HCT116 (cell line): Measurements from ENCODE around the gene ADCY2. TPM values are rescaled to one million over a fixed set of nuclear protein-coding genes. Genes with fewer than 3 reads are reported as not detected.

Experiments
- ATAC-seq: fragments of 200-7000 bp; cut with Tn5 transposase; 2 replicates; pipeline ENCODE4 v1.9.1; 2020; ENCODE audit warnings: mild to moderate bottlenecking, moderate library complexity
- BruUV-seq: library from RNA; stranded (reverse); fragments of 400-500 nt; replicated peaks from 2 replicates; lab custom pipeline; 2021; lab: Mats Ljungman, UMichigan
- CTCF ChIA-PET: fragments of 300-600 bp; sonication (Branson Sonifier 250); formaldehyde crosslinking; loops from one replicate; lab custom pipeline; 2021; ENCODE audit warnings: antibody characterized with exemption; lab: Charles Lee
- POLR2A ChIA-PET: fragments of 300-600, 350-600 bp; sonication (Branson Sonifier 250); formaldehyde crosslinking; loops from one replicate; lab custom pipeline; 2021; ENCODE audit warnings: antibody characterized with exemption; lab: Charles Lee
- RAD21 ChIA-PET, 2 experiments: fragments of 300-600 bp; sonication (Branson Sonifier 250); formaldehyde crosslinking; loops; one replicate each; lab custom pipeline; 2023; ENCODE audit warnings: low total read pairs in 2 of 2; ENCODE audit not compliant: uncharacterized antibody in 2 of 2, unreplicated experiment in 2 of 2, low non-redundant PET in 1 of 2; lab: Charles Lee
- DNase-seq: peaks from one replicate; pipeline ENCODE4 v3.0.0-alpha.2; 2010; ENCODE audit warnings: low read depth, low spot score
- H2AFZ ChIP-seq: fragments of 200-600 bp; shearing (Covaris generic), sonication (generic); 2 replicates; pipeline ENCODE4 v1.6.1; 2017; ENCODE audit warnings: low read depth, mixed run types, mixed read lengths, antibody characterized with exemption, low read length; ENCODE audit not compliant: poor library complexity, severe bottlenecking
- H3K27ac ChIP-seq: 2 replicates; pipeline ENCODE4 v1.5.1; 2012; ENCODE audit warnings: low read depth, low read length
- H3K27me3 ChIP-seq: fragments of 200-600 bp; sonication (generic); 2 replicates; pipeline ENCODE4 v1.6.1; 2016; ENCODE audit warnings: mixed run types, low read length, mixed read lengths; ENCODE audit not compliant: insufficient read depth
- H3K36me3 ChIP-seq, 2 experiments: fragments of 200-500 bp in 1 of 2; fragments of 200-600 bp in 1 of 2; sonication (Bioruptor generic) in 1 of 2; sonication (generic) in 1 of 2; 2 replicates each; pipeline versions ENCODE4 v1.5.1 to v1.6.1; 2014 to 2016; ENCODE audit warnings: low read length in 2 of 2, inconsistent platforms in 1 of 2, mixed read lengths in 1 of 2, mixed run types in 1 of 2; ENCODE audit not compliant: insufficient read depth in 2 of 2, control insufficient read depth in 1 of 2
- H3K4me1 ChIP-seq, 2 experiments: fragments of 200-600 bp in 1 of 2; sonication (generic) in 1 of 2; 2 replicates each; pipeline versions ENCODE4 v1.5.1 to v1.6.1; 2012 to 2017; ENCODE audit warnings: low read length in 2 of 2, inconsistent platforms in 1 of 2, mild to moderate bottlenecking in 1 of 2, mixed read lengths in 1 of 2, mixed run types in 1 of 2, moderate library complexity in 1 of 2; ENCODE audit not compliant: insufficient read depth in 2 of 2, control insufficient read depth in 1 of 2
- H3K4me2 ChIP-seq: fragments of 200-600 bp; sonication (generic); 2 replicates; pipeline ENCODE4 v1.6.1; 2017; ENCODE audit warnings: mixed run types, low read length, mixed read lengths
- H3K4me3 ChIP-seq, 2 experiments: fragments of 200-600 bp in 1 of 2; sonication (generic) in 1 of 2; replicated peaks in 1 of 2; 2 replicates each; pipeline ENCODE4 v1.5.1; 2011 to 2016; ENCODE audit warnings: low read length in 2 of 2, control low read depth in 1 of 2, low read depth in 1 of 2, mild to moderate bottlenecking in 1 of 2, mixed read lengths in 1 of 2, mixed run types in 1 of 2
- H3K79me2 ChIP-seq: fragments of 200-600 bp; sonication (generic); 2 replicates; pipeline ENCODE4 v1.6.1; 2017; ENCODE audit warnings: mild to moderate bottlenecking, mixed run types, low read length, moderate library complexity, mixed read lengths; ENCODE audit not compliant: insufficient read depth
- H3K9ac ChIP-seq: fragments of 200-600 bp; sonication (generic); 2 replicates; pipeline ENCODE4 v1.6.1; 2016; ENCODE audit warnings: low read length, mixed read lengths
- H3K9me2 ChIP-seq: fragments of 200-600 bp; sonication (generic), shearing (Covaris generic); 2 replicates; pipeline ENCODE4 v1.6.1; 2017; ENCODE audit warnings: mixed run types, mild to moderate bottlenecking, moderate library complexity; ENCODE audit not compliant: insufficient read depth
- H3K9me3 ChIP-seq, 2 experiments: fragments of 200-500 bp in 1 of 2; fragments of 200-600 bp in 1 of 2; sonication (Bioruptor generic) in 1 of 2; sonication (generic) in 1 of 2; 2 replicates each; pipeline ENCODE4 v1.6.1; 2014 to 2017; ENCODE audit warnings: low read length in 2 of 2, mixed read lengths in 2 of 2, inconsistent platforms in 1 of 2, low read depth in 1 of 2, mild to moderate bottlenecking in 1 of 2, mixed run types in 1 of 2, moderate library complexity in 1 of 2; ENCODE audit not compliant: control insufficient read depth in 1 of 2, insufficient read depth in 1 of 2
- H4K20me1 ChIP-seq: fragments of 200-600 bp; sonication (generic), shearing (Covaris generic); 2 replicates; pipeline ENCODE4 v1.6.1; 2017; ENCODE audit warnings: mixed run types, mild to moderate bottlenecking, moderate library complexity; ENCODE audit not compliant: insufficient read depth
- FOSL1 ChIP-seq: IDR thresholded peaks from 2 replicates; pipeline ENCODE4 v1.6.1; 2012; ENCODE audit warnings: low read depth
- YY1 ChIP-seq: IDR thresholded peaks from 2 replicates; pipeline ENCODE4 v1.6.1; 2011; ENCODE audit warnings: low read length, low read depth, moderate library complexity, mild to moderate bottlenecking; ENCODE audit not compliant: insufficient replicate concordance; ENCODE audit errors: extremely low read depth
- intact Hi-C: fragments of 100-400 bp; cut with micrococcal nuclease; formaldehyde crosslinking; loops from 2 replicates; pipeline ENCODE4 v1.10.0; 2022
- total RNA-seq: library from RNA; stranded (reverse); gene quantifications from one replicate; pipeline ENCODE4 v1.2.1, GENCODE V29; 2021; ENCODE audit not compliant: unreplicated experiment
- TF ChIP-seq, protein P1 (sequence below): IDR thresholded peaks from 2 replicates; pipeline ENCODE4 v1.6.1; 2012; ENCODE audit warnings: low read depth
- TF ChIP-seq, protein P2 (sequence below), 3 experiments: fragments of 200-600 bp in 1 of 3; sonication (generic) in 1 of 3; IDR thresholded peaks in 2 of 3; conservative IDR thresholded peaks in 1 of 3; 2 replicates each; pipeline ENCODE4 v1.5.1; 2012 to 2017; ENCODE audit warnings: low read depth in 2 of 3, low read length in 2 of 3, antibody characterized with exemption in 1 of 3, borderline replicate concordance in 1 of 3, control low read depth in 1 of 3, mild to moderate bottlenecking in 1 of 3, mixed read lengths in 1 of 3, mixed run types in 1 of 3, moderate library complexity in 1 of 3; ENCODE audit not compliant: insufficient read depth in 1 of 3

The ADCY2 gene
- total RNA-seq, 1 experiment from 2014 or later, result 0.15 TPM

DNA sequence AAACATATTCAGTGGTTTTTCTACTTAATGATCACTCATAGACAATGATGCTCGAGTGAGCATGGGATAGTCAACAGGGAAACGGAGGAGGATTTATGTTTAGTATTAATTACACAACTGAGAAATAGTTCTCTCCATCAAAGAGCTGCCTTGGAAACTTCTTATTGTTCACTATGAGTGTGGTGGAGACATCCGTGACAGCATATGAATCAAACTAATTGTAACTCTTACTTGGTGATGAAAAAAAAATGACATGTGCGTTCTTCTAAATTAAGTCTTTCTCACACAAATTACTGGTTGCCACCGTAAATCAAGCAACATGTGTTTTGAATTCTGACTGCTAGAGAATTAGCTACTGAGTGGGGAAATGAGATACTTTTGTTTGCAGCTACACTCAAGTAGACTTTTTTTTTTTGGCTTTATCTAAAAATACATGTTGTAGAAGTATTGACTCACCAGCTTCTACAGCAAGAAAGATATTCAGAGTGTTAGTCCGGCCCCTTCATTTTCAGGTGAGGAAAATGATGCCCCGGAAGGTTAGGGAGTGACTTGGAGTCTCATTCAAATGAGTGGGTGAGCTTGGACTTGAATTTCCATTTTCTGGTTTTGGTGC, 275.5 kb downstream of the ADCY2 start:
- ATAC-seq, result no peak
- H3K36me3 ChIP-seq, result no peaks in the 10 kb centered on the region
- H3K9ac ChIP-seq, result no peak overlapping the region
- ChIA-PET CTCF (no interaction called here), RAD21 (no interaction called here), POLR2A (no interaction called here)
- H3K9me3 ChIP-seq, result peaks cover 0 to 5% of the 10 kb centered on the region in 2 experiments; a peak in 2 of 4 replicates
- no peaks in the 10 kb centered on the region for H3K4me1 ChIP-seq
- BruUV-seq, result no TSS peak
- no peak overlapping the region for H3K27ac ChIP-seq
- H3K9me2 ChIP-seq, result no peaks in the 10 kb centered on the region
- H3K27me3 ChIP-seq, result no peaks in the 10 kb centered on the region
- H4K20me1 ChIP-seq, result no peaks in the 10 kb centered on the region
- intact Hi-C loops, result no loop called here
- DNase-seq, result no peak
- H2AFZ ChIP-seq, result no peak overlapping the region
- no peak overlapping the region for H3K4me2 ChIP-seq
- H3K79me2 ChIP-seq, result no peaks in the 10 kb centered on the region
- TF ChIP-seq YY1 (no peak), FOSL1 (no peak)
- TF ChIP-seq, protein P1, sequence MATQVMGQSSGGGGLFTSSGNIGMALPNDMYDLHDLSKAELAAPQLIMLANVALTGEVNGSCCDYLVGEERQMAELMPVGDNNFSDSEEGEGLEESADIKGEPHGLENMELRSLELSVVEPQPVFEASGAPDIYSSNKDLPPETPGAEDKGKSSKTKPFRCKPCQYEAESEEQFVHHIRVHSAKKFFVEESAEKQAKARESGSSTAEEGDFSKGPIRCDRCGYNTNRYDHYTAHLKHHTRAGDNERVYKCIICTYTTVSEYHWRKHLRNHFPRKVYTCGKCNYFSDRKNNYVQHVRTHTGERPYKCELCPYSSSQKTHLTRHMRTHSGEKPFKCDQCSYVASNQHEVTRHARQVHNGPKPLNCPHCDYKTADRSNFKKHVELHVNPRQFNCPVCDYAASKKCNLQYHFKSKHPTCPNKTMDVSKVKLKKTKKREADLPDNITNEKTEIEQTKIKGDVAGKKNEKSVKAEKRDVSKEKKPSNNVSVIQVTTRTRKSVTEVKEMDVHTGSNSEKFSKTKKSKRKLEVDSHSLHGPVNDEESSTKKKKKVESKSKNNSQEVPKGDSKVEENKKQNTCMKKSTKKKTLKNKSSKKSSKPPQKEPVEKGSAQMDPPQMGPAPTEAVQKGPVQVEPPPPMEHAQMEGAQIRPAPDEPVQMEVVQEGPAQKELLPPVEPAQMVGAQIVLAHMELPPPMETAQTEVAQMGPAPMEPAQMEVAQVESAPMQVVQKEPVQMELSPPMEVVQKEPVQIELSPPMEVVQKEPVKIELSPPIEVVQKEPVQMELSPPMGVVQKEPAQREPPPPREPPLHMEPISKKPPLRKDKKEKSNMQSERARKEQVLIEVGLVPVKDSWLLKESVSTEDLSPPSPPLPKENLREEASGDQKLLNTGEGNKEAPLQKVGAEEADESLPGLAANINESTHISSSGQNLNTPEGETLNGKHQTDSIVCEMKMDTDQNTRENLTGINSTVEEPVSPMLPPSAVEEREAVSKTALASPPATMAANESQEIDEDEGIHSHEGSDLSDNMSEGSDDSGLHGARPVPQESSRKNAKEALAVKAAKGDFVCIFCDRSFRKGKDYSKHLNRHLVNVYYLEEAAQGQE, result no peak
- TF ChIP-seq, protein P2, sequence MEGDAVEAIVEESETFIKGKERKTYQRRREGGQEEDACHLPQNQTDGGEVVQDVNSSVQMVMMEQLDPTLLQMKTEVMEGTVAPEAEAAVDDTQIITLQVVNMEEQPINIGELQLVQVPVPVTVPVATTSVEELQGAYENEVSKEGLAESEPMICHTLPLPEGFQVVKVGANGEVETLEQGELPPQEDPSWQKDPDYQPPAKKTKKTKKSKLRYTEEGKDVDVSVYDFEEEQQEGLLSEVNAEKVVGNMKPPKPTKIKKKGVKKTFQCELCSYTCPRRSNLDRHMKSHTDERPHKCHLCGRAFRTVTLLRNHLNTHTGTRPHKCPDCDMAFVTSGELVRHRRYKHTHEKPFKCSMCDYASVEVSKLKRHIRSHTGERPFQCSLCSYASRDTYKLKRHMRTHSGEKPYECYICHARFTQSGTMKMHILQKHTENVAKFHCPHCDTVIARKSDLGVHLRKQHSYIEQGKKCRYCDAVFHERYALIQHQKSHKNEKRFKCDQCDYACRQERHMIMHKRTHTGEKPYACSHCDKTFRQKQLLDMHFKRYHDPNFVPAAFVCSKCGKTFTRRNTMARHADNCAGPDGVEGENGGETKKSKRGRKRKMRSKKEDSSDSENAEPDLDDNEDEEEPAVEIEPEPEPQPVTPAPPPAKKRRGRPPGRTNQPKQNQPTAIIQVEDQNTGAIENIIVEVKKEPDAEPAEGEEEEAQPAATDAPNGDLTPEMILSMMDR (IDR thresholded peaks at IDR 0.05 in 2 of 3, conservative IDR thresholded peaks at IDR 0.05 in 1 of 3; ENCODE audit: borderline replicate concordance in 1 of 3, insufficient read depth in 1 of 3, low read depth in 2 of 3, low read length in 2 of 3), result no peak
- no peak overlapping the region for H3K4me3 ChIP-seq
